ENCODE measurements around the gene HNRNPH3. TPM values are rescaled to one million over a fixed set of nuclear protein-coding genes. Genes with fewer than 3 reads are reported as not detected.

The HNRNPH3 gene
- 100 to 1,000 TPM in 1 of 2 experiments, 10 to 100 TPM in 1; 99.6 to 117 TPM for total RNA-seq

- ChIA-PET POLR2A (interaction anchor here (0.6 to 1.0 kb wide), 2 partner anchors 26 to 75 kb away, joined by 3 to 4 read pairs; partner anchors contain the start of gene RUFY2), CTCF (interaction anchor here (0.9 to 1.6 kb wide), 3 partner anchors 16 to 378 kb away, joined by 3 to 7 read pairs (median 3); no protein-coding TSS in a partner anchor)
- peaks cover 51% of the 10 kb centered on the region for H3K4me1 Mint-ChIP-seq
- H3K27ac Mint-ChIP-seq: peak within 1 kb of the TSS; percentile 100
- H3K36me3 Mint-ChIP-seq (ENCODE audit: low read depth): peaks cover 34% of the 10 kb centered on the region
- H3K4me3 Mint-ChIP-seq: peak within 1 kb of the TSS; percentile 100
- no peaks in the 10 kb centered on the region for H3K9me3 Mint-ChIP-seq
- H3K27me3 Mint-ChIP-seq: no peaks in the 10 kb centered on the region
- DNase-seq: peak; percentile 99
These were observed at the start of gene HNRNPH3 for GRCh38 chr10:68331455-68332258. TSS of gene HNRNPH3 (plus strand) at chr10:68332064. CDS start at chr10:68337222, 5,158 bp downstream.

DNA sequence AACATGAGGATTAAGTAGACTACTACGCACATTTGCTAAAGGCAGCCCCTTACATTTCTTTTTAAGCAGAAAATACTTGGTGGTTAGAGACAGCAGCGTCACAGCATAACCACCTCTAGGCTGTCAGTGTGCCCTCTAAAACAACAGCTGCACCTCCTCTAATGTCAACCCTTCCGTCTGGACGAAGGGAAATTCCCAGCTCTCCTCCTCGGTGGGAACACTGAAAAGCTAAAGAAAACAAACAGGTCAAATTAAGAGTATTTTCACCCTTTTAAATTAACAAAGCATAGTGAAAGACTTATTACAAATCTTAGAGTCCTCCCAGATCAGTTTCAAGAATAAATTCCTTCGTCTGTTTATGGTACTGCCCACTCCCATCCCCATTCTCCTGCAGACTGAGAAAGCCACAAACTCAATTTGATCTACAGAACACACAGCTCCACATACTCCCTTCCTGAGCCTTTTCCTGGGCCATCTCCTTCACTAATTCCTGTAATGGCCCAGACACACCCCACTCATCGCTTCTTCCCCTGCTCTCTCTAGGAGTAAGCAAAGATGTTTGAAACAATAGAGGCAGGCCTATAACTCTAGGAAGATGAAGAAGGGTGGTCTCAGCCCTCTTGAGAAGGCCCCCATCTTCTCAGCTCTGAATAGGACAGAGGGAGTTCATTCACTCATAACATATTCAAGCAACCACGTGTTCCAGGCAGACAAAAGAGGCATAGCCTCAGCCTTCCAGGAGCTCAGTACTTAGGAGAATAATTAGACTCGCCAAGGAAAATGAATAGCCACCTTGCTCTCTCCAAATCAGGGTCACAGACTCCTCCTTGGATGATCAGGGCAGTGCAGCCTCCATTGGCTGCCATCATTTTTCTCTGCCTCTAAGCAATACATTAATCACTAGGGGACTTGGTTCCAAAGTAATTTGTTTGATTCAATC is 47.5 kb upstream of the HNRNPH3 start:
- ChIA-PET CTCF (interaction anchor here (0.6 to 1.2 kb wide), 3 partner anchors 64 to 480 kb away, joined by 3 read pairs; no protein-coding TSS in a partner anchor), POLR2A (no interaction called here)
- peaks cover 3% of the 10 kb centered on the region for H3K9me3 Mint-ChIP-seq
- H3K4me3 Mint-ChIP-seq: no peak overlapping the region
- DNase-seq: no peak
- H3K27ac Mint-ChIP-seq: no peak overlapping the region
- no peaks in the 10 kb centered on the region for H3K36me3 Mint-ChIP-seq (ENCODE audit: low read depth)
- no peaks in the 10 kb centered on the region for H3K27me3 Mint-ChIP-seq
- no peaks in the 10 kb centered on the region for H3K4me1 Mint-ChIP-seq

- ChIA-PET CTCF (interaction anchor here (0.6 to 0.9 kb wide), 2 partner anchors 12 to 187 kb away, joined by 3 read pairs; no protein-coding TSS in a partner anchor), POLR2A (no interaction called here)
- no peaks in the 10 kb centered on the region for H3K27me3 Mint-ChIP-seq
- no peak overlapping the region for H3K27ac Mint-ChIP-seq
- no peaks in the 10 kb centered on the region for H3K9me3 Mint-ChIP-seq
- H3K4me3 Mint-ChIP-seq: no peak overlapping the region
- no peaks in the 10 kb centered on the region for H3K36me3 Mint-ChIP-seq (ENCODE audit: low read depth)
- no peaks in the 10 kb centered on the region for H3K4me1 Mint-ChIP-seq
- DNase-seq: no peak
These were observed 43.1 kb upstream of the HNRNPH3 start for GRCh38 chr10:68288717-68289116.

DNA sequence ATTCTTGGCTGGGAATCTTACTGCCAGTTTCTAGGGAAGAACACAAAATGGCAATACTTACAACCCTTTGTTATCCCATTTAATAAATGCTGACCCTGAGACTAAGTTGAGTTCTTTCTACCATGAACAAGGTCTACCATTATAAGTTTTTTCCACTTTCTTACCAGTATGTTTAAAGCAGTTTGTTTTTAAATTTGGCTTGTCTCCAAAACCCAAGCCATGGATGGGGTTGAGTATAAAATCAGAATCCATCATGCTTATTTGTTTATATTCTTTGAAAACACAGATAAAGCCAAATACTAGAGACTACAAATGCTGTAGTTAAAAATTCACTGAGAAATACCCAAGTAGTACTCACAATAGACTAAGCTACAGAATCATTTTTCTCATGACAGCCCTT is 41.1 kb upstream of the HNRNPH3 start:
- H3K27me3 Mint-ChIP-seq: no peaks in the 10 kb centered on the region
- H3K9me3 Mint-ChIP-seq: no peaks in the 10 kb centered on the region
- no peak overlapping the region for H3K27ac Mint-ChIP-seq
- ChIA-PET CTCF (interaction anchor here (0.6 kb wide), 1 partner anchor 613 kb away, joined by 3 read pairs; no protein-coding TSS in a partner anchor), POLR2A (no interaction called here)
- no peak for DNase-seq
- H3K4me3 Mint-ChIP-seq: no peak overlapping the region
- no peaks in the 10 kb centered on the region for H3K36me3 Mint-ChIP-seq (ENCODE audit: low read depth)
- no peaks in the 10 kb centered on the region for H3K4me1 Mint-ChIP-seq

GRCh38 chr10:68296843-68297663 is 34.8 kb upstream of the HNRNPH3 start:
- H3K4me3 Mint-ChIP-seq: no peak overlapping the region
- ChIA-PET POLR2A (no interaction called here), CTCF (no interaction called here)
- no peaks in the 10 kb centered on the region for H3K36me3 Mint-ChIP-seq (ENCODE audit: low read depth)
- no peaks in the 10 kb centered on the region for H3K9me3 Mint-ChIP-seq
- H3K27ac Mint-ChIP-seq: no peak overlapping the region
- DNase-seq: no peak
- no peaks in the 10 kb centered on the region for H3K4me1 Mint-ChIP-seq
- no peaks in the 10 kb centered on the region for H3K27me3 Mint-ChIP-seq

- POLR2A ChIA-PET: interaction anchor here (0.6 to 1.0 kb wide), 2 partner anchors 89 to 606 kb away, joined by 3 read pairs; no protein-coding TSS in a partner anchor
- no peak overlapping the region for H3K4me3 Mint-ChIP-seq
These were observed 30.6 kb upstream of the HNRNPH3 start for GRCh38 chr10:68301301-68301700.

GRCh38 chr10:68301790-68302502 is 29.9 kb upstream of the HNRNPH3 start:
- no peaks in the 10 kb centered on the region for H3K9me3 Mint-ChIP-seq
- no peaks in the 10 kb centered on the region for H3K27me3 Mint-ChIP-seq
- no peak for DNase-seq
- no peak overlapping the region for H3K27ac Mint-ChIP-seq
- ChIA-PET POLR2A (interaction anchor here (1.0 kb wide), 1 partner anchor 89 kb away, joined by 3 read pairs; no protein-coding TSS in a partner anchor), CTCF (interaction anchor here (0.9 to 1.5 kb wide), 3 partner anchors 9 to 77 kb away, joined by 3 to 4 read pairs (median 3); no protein-coding TSS in a partner anchor)
- H3K4me3 Mint-ChIP-seq: no peak overlapping the region
- H3K36me3 Mint-ChIP-seq (ENCODE audit: low read depth): no peaks in the 10 kb centered on the region
- no peaks in the 10 kb centered on the region for H3K4me1 Mint-ChIP-seq

More at GRCh38 chr10:68301301-68301700, 30.6 kb upstream of the HNRNPH3 start:
- Mint-ChIP-seq H3K36me3 (ENCODE audit: low read depth) (no peaks in the 10 kb centered on the region), H3K27me3 (no peaks in the 10 kb centered on the region), H3K27ac (no peak overlapping the region), H3K4me1 (no peaks in the 10 kb centered on the region), H3K9me3 (no peaks in the 10 kb centered on the region)
- CTCF ChIA-PET: interaction anchor here (0.9 kb wide), 1 partner anchor 77 kb away, joined by 4 read pairs; no protein-coding TSS in a partner anchor
- no peak for DNase-seq

GRCh38 chr10:68302503-68302823 is 29.4 kb upstream of the HNRNPH3 start:
- CTCF ChIA-PET: interaction anchor here (0.6 to 1.5 kb wide), 5 partner anchors 9 to 517 kb away, joined by 3 to 5 read pairs (median 3); no protein-coding TSS in a partner anchor
- H3K4me1 Mint-ChIP-seq: no peaks in the 10 kb centered on the region
- no peaks in the 10 kb centered on the region for H3K27me3 Mint-ChIP-seq
- H3K4me3 Mint-ChIP-seq: no peak overlapping the region
- POLR2A ChIA-PET: interaction anchor here (0.6 kb wide), 1 partner anchor 495 kb away, joined by 5 read pairs; no protein-coding TSS in a partner anchor
- no peaks in the 10 kb centered on the region for H3K36me3 Mint-ChIP-seq (ENCODE audit: low read depth)
- DNase-seq: no peak
- H3K27ac Mint-ChIP-seq: no peak overlapping the region
- H3K9me3 Mint-ChIP-seq: no peaks in the 10 kb centered on the region

DNA sequence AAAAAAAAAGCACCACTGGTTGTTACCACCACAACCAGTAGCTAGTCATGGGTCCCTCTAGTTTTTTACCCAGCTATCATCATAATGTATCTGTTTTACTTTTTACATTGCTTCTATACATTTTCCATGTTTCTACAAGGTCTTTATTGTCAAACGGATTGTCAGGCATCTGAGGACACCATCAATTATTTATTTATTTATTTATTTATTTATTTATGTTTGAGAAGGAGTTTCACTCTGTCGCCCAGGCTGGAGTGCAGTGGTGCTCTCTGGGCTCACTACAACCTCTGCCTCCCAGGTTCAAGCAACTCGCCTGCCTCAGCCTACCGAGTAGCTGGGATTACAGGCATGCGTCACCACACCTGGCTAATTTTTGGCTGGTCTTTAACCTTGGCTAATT is 29.0 kb upstream of the HNRNPH3 start:
- POLR2A ChIA-PET: interaction anchor here (0.6 kb wide), 1 partner anchor 494 kb away, joined by 5 read pairs; no protein-coding TSS in a partner anchor
- CTCF ChIA-PET: interaction anchor here (0.5 to 1.5 kb wide), 6 partner anchors 8 to 517 kb away, joined by 3 to 5 read pairs (median 3); no protein-coding TSS in a partner anchor
- no peak for DNase-seq
- Mint-ChIP-seq H3K27me3 (no peaks in the 10 kb centered on the region), H3K4me3 (no peak overlapping the region), H3K4me1 (no peaks in the 10 kb centered on the region), H3K36me3 (ENCODE audit: low read depth) (no peaks in the 10 kb centered on the region), H3K27ac (no peak overlapping the region), H3K9me3 (no peaks in the 10 kb centered on the region)

DNA sequence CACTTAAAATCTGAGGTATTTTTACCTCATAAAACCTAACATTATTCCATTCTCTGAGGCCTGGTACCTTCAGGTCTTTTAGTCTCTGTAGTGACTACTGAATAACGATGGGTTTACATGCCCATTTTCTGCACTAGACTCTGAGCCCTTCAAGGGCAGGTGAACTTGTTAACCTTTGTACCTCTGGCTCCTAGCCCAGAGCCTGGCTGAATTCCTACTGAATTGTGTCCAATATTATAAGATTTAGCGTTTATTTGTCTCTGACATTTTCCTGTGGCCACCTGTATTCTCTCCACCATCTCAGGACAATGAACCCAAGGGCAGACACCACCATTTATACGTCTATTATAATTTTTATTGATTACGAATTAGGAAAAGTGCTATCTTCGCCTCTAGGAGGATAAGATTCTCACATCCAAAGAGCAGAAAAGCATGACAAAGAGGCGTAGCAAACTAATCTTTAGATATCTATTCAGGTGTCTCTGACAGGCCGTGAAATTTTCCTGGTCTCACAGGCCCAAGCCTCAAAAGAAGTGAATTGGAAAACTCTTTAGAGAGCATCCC is 27.9 kb upstream of the HNRNPH3 start:
- H3K36me3 Mint-ChIP-seq (ENCODE audit: low read depth): no peaks in the 10 kb centered on the region
- H3K4me3 Mint-ChIP-seq: no peak overlapping the region
- H3K4me1 Mint-ChIP-seq: no peaks in the 10 kb centered on the region
- no peak overlapping the region for H3K27ac Mint-ChIP-seq
- POLR2A ChIA-PET: no interaction called here
- CTCF ChIA-PET: no interaction called here
- no peak for DNase-seq
- H3K9me3 Mint-ChIP-seq: no peaks in the 10 kb centered on the region
- no peaks in the 10 kb centered on the region for H3K27me3 Mint-ChIP-seq

GRCh38 chr10:68305854-68306253 is 26.0 kb upstream of the HNRNPH3 start:
- no peak for DNase-seq
- H3K4me3 Mint-ChIP-seq: no peak overlapping the region
- H3K36me3 Mint-ChIP-seq (ENCODE audit: low read depth): no peaks in the 10 kb centered on the region
- POLR2A ChIA-PET: interaction anchor here (0.6 kb wide), 2 partner anchors 20 to 26 kb away, joined by 3 to 6 read pairs; partner anchors contain the start of gene HNRNPH3
- H3K9me3 Mint-ChIP-seq: no peaks in the 10 kb centered on the region
- CTCF ChIA-PET: no interaction called here
- H3K27ac Mint-ChIP-seq: no peak overlapping the region
- H3K27me3 Mint-ChIP-seq: no peaks in the 10 kb centered on the region
- no peaks in the 10 kb centered on the region for H3K4me1 Mint-ChIP-seq
